NK-92 (cell line): Measurements from ENCODE around the gene ZNF443.
"Not testable (repeated sequence)": the region's sequence is repeated elsewhere in the genome, so short reads cannot be mapped to it uniquely, and the experiment has no call there.

Experiments
- DNase-seq: peaks from one replicate; lab custom pipeline; 2025; ENCODE audit not compliant: unreplicated experiment; lab: John Stamatoyannopoulos, UW

The ZNF443 gene

DNA sequence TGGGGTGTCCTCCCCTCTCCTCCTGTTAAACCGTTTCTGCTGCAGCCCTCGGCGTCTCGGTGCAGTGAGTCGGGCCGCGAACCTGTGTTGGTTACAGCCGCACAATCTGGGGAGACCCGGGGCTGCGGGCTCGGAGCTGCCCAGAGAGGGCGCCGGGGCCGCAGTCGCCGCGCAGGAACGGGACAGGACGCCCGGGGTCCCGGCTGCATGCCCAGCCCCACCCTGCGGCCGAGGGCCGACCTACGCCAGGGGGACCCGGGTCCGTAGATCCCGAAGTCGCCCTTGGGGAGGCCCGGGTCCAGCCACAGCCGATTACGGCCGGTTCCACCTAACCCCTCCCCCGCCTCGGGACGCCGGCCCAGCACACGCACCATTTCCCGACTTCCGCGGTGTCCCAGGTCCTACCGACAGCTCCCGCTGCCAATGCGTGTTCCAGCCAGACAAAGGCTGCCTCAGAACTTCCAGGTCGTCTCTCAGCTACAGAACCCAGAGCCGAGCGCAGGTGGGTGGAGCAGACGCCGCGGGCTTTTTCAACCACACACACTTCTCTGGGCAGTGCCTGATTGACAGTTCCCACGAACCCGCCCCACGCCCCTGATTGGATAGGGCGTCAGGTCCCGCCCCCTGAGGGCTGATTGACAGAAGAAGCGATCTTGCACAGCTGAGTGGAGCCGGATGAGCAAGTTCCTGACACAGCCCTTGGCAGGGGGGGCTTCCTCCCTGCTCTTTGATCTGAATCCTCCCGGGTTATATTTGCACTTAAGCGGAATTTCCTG is at the start of gene ZNF443:
Gene ZNF443, minus strand, starts transcription at position 481 of the 776 bp plus-strand sequence. Its CDS starts 107 bp downstream, at position 374.
- DNase-seq = peak; percentile 82

DNA sequence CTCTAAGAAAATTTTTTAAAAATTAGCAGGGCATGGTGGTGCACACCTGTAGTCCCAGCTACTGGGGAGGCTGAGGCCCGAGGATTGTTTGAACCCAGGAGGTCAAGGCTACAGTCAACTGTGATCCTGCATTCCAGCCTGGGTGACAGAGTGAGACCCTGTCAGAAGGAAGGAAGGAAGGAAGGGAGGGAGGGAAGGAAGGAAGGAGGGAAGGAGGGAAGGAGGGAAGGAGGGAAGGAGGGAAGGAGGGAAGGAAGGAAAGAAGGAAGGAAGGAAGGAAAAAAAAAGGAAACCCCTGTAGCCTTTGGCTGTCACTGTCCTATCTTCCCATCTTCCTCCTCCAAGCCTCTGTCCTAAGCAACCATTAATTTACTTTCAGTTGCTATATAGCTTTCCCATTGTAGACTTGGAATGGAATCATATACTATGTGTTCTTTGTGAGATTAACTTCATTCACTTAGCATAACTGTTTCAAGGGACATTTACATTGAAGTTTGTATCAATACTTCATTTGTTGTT is 45.5 kb upstream of the ZNF443 start:
- DNase-seq = not testable (repeated sequence)

DNA sequence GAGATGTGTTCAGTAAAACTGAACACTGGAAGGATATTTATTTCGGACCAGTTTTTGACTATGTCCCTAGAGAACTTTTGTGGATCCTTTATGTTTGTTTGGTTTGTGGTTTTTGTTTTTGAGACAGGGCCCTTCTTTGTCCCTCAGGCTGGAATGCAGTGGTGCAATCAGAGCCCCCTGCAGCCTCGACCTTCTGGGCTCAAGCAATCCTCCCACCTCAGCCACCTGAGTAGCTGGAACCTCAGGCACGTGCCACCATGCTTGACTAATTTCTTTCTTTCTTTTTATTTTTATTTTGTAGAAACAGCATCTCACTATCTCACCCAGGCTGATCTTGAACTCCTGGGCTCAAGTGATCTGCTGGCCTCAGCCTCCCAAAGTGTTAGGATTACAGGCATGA is 44.8 kb upstream of the ZNF443 start:
- no peak for DNase-seq

DNA sequence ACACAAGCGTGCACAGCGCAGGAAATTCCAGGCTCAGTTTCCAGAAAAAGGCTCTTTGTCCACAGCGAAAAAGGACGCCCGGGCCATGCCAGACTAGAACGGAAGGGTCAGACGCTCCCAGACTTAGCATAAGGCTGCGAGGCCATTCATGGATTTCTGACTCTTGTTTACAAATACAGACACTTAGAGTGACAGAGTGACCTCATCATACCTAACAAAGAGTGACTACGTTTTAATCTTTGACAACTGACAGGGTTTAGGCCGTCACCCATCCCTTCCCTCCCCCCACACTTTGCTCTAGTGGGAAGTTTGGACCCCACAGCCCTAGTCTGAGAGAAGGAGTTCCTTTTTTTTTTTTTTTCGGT is 44.2 kb upstream of the ZNF443 start:
- no peak for DNase-seq

DNA sequence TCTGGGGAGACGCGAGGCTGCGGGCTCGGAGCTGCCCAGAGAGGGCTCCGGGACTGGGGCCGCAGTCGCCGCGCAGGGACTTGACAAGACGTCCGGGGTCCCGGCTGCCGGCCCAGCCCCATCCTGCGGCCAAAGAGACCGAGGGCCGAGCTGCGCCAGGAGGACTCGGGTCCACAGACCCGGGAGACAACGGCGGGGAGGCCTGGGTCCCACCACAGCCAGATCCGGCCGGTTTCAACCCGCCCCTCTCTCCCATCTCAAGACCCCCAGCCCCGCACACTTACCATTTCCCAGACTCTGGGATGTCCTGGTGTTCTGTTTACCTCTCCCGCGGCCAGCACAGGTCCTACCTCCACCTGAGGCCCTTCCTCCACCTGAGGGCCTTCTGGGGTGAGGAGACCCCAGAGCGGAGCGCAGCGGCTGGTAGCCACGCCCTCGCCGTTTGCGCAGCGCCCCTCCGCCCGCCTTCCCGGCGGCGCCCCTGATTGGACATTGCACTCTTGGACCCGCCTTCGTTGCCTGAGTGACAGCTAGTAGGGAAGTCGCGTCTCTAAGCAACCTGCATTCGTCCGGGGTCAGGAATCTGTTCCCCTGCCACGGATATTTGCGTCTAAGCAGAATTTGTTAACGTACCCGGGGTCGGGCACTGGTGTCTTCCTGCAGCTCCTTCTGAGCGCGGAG is 43.7 kb upstream of the ZNF443 start, which contains the start of gene ZNF709:
Gene ZNF709, minus strand, starts transcription at position 446 of the 681 bp plus-strand sequence. Its CDS starts 159 bp downstream, at position 287.
- DNase-seq = peak; percentile 40

DNA sequence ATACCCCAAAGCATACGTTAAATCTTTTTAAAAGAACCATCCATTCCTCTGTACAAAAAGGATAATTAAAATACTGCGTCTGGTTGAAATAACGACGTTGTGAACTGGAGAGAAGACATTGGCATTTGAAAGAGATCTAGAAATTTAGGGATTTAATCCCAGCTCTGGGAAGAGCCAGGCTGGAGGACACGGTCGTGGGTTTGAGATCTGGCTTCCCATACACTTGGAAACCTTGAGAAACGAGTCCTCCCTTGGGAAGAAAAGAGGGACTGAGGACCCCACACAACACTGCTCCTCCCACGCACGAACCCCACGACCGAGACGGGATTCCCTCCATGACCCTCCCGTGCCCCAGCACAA is 43.2 kb upstream of the ZNF443 start:
- no peak for DNase-seq

DNA sequence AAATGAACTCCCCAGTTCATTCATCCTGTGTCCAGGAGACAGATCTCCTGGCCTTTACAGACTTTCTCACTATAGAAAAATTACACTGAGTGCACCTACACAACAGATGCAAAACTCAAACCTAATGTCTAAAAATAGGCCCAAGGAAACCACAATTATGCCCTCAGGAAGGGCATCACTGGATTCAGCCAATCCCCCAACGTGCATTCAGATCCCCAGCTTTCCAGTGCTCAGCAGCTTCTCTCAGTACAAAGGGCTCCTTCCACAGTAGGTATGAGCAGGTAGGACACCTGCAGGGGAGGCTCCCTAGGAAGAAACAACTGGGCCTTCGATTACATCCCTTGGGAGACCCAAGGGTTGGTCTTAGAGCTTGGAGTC is 41.7 kb upstream of the ZNF443 start:
- no peak for DNase-seq

DNA sequence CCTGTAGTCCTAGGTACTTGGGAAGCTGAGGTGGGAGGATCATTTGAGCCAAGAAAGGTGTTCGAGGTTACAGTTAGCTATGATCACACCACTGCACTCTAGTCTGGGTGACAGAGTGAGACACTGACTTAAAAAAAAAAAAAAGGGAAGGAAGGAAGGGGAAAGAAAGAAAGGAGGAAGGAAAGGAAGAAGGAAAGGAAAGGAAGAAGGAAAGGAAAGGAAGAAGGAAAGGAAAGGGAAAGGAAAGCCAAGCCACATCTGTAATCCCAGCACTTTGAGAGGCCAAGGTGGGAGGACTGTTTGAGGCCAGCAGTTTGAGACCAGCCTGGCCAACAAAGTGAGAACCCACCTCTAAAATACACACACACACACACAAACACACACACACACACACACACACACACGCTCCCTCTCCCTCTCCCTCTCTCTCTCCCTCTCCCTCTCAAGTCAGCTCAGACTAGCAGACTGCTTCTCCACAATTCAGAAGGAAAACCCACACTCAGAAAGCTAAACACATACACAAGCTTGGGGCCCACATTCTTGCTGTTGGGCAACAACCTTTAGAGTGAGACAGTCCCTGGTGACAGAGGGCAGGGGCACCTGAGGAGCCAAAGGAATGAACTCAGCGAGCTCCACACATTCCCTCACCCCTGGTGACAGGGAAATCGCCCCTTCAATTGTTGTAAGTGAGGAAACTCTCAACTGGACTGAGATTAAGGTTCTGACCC is 41.1 kb upstream of the ZNF443 start:
- DNase-seq = no peak

DNA sequence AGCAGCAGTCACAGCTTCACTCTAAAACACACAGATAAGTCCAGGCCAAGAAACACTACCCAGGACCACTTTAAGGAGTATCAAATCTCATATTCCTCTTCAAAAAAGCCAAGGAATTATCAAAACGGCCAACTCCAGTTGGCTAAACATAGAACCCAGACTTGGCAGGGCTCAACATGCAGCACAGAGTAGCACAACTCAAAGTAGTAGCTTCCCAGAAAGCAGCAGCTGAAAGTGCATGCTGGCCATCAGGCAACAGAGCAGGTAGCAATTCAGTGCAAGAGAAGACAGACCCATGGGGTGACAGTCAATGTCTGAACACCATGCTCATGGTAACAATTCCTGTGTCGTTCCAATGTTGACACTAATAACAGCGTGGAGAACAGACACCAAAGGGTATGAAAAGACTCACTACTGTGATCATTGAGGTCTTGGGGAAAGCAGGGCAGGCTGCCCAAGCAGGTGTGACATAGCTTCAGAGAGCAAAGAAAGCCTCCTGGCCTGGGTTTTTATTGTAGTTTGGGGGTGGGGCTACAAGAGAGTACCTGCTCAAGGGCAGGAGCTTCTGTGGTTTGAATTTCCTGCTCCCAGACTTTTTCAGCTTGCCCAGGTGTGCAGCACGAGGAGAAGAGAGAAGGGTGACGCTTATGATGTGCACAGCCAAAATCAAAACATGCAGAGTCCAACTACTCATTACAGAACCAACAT is 37.6 kb upstream of the ZNF443 start:
- DNase-seq = no peak

DNA sequence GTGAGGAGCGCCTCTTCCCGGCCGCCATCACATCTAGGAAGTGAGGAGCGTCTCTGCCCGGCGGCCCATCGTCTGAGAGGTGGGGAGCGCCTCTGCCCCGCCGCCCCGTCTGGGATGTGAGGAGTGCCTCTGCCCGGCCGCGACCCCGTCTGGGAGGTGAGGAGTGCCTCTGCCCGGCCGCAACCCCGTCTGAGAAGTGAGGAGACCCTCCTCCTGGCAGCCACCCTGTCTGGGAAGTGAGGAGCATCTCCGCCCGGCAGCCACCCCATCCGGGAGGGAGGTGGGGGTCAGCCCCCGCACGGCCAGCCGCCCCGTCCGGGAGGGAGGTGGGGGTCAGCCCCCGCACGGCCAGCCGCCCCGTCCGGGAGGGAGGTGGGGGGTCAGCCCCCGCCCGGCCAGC is 26.8 kb upstream of the ZNF443 start:
- not testable (repeated sequence) for DNase-seq

DNA sequence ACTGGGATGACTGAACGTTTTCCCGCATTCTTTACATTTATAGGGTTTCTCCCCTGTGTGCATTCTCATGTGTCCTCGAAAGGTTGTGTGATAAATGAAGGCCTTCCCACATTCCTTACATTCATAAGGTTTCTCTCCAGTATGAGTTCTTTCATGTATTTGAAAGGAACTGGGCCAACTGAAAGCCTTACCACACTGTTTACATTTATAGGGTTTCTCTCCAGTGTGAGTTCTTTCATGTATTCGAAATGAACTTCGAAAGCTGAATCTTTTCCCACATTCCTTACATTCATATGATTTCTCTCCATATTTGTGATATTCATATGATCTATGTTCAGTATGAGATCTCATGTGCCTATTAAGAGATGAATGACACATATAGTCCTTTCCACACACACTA is 24.4 kb upstream of the ZNF443 start:
- DNase-seq = no peak

DNA sequence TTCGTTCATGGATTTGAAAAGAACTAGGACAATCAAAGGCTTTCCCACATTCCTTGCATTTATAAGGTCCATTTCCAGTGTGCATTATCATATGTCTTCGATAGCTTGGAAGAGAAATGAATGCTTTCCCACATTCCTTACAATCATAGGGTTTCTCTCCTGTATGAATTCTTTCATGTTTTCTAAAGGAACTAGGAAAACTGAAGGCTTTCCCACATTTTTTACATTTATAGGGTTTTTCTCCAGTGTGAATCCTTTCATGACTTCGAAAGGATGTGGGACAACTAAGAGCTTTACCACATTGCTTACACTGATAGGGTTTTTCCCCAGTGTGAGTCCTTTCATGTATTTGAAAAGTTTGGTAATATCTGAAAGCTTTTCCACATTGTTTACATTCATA is 23.9 kb upstream of the ZNF443 start:
- no peak for DNase-seq

DNA sequence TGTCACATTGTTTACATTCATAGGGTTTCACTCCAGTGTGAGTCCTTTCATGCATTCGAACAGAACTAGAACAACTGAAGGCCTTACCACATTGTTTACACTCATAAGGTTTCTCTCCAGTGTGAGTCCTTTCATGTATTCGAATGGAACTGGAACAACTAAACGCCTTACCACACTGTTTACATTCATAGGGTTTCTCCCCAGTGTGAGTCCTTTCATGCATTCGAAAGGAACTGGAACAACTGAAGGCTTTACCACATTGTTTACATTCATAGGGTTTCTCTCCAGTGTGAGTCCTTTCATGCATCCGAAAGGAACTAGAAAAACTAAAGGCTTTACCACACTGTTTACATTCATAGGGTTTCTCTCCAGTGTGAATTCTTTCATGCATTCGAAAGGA is 23.3 kb upstream of the ZNF443 start:
- not testable (repeated sequence) for DNase-seq

DNA sequence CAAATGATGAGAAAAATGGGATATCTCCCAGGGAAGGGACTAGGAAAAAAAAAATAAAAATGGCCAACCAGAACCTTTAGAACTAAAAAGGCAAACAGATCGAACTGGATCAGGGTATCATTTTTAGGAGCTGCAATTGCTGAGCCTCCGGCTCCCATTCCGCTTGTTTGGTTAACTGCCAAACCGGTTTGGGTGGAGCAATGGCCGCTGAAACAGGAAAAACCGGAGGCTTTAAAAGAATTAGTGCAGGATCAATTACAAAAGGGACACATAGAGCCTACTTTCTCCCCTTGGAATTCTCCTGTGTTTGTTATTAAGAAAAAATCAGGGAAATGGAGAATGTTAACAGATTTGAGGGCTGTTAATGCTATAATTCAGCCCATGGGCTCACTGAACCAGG is 12.7 kb upstream of the ZNF443 start:
- no peak for DNase-seq

DNA sequence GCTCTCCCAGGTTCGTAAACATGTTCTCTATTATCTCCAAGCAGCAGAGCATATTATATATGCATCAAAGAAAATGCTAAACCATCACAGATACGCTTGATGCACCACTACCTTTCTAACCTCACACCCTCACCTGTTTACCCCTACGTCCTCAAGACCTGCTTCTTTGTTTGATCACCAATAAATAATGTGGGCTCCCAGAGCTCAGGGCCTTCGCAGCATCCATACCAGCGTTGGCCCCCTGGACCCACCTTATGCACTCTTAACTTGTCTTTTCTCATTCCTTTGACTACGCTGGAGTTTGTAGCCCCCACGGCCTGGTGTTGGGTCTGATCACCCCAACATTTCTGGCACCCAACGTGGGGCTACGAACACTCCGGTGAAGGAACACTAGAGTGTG is 10.0 kb upstream of the ZNF443 start:
- no peak for DNase-seq

DNA sequence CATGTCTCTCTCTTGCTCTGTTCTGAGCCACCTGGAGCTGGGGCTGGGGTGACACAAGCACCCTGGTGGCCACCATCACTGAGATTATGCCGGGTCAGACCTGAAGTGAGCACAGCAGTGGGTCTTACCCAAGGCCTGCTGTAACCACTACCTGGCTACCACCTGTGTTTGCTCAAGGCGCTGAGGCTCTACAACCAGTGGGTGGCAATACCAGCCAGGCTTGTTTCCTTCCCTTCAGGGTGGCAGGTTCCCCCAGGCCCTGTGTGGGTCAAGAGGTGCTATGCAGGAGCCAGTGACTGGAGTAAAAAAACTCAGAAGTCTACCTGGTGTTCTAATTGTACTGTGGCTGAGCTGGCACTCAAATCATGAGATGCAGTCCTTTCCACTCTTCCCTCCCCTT is 8.0 kb upstream of the ZNF443 start:
- DNase-seq = no peak

DNA sequence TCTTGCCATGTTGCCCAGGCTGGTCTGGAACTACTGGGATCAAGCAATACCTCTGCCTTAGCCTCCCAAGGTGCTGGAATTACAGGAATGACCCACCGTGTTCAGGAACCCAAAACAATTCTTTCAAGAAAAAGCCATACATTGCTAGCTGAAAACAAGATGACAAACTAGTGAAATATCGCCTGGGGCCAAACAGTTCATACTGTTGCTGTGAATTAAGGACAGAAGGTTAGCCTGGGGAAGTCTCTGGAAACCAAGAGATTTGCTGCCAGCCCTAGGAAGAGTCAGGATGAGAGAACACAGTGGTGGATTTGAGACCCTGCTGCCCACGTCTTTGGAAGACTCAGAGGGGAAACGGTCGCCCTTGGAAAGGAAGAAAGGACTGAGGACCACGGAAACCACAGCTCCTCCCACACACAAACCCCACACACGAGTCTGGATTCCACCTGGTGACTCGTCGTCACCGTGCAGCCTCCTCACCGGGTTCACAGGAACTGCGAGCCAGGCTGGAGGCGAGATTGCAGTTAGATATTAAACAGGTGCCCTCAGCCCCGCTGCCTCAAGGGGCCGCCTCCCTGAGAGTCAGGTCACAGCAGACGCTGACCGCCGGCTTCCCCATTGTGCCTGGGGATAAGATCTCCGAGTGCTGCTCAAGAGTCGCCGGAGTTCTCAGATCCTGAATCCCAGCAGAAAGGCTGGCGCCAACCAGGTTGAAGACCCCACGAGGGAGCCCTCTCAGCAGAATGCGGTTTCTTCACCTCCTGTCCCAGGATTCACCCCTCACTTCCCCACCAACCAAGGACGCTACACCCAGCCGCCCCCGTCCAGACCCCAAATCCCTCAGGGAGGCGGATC is 908 bp downstream of the ZNF443 start:
- DNase-seq = not testable (repeated sequence)

DNA sequence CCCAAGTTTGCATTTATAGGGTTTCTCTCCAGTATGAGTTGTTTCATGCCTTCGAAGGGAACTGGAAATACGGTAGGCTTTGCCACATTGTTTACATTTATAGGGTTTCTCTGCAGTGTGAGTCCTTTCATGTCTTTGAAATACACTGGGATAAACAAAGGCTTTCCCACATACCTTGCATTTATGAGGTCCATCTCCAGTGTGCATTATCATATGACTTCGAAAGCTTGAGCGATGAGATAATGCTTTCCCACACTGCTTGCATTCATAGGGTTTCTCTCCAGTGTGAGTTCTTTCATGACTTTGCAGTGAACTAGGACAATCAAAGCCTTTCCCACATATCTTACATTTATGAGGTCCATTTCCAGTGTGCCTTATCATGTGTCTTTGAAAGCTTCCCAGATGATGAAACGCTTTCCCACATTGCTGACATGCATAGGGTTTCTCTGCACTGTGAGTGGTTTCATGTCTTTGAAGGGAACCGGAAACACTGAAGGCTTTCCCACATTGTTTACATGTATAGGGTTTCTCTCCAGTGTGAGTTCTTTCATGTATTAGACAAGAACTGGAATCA is 10.0 kb downstream of the ZNF443 start:
- DNase-seq = not testable (repeated sequence)

DNA sequence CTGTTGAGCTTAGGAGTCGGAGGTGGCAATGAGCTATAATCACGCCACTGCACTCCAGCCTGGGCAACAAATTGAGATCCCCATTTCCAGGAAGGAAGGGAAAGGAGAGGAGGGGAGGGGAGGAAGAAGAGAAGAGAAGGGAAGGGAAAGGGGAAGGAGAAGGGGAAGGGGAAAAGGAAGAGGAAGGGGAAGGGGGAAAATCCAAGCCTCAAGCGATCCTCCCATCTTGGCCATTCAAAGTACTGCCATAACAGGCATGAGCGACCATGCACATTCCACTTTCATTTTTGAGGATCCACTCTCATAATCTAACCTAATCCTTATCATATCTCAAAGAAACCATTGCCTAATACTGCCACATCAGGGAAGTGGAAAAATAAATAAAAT is 14.9 kb downstream of the ZNF443 start:
- no peak for DNase-seq
